Ectodermal cell (in vitro differentiated cells): Measurements from ENCODE around the gene DBX2.
A peak's percentile ranks its signal among the peaks of the same experiment; 100 is the strongest.

ENCODE experiments used
- H3K27ac ChIP-seq: 2 replicates; pipeline ENCODE4 v1.7.0; 2013; ENCODE audit warnings: mild to moderate bottlenecking, low read depth, low read length; ENCODE audit not compliant: insufficient read depth, poor library complexity, severe bottlenecking
- H3K27me3 ChIP-seq: 2 replicates; pipeline ENCODE4 v1.7.0; 2013; ENCODE audit warnings: mild to moderate bottlenecking, low read length; ENCODE audit not compliant: insufficient read depth, control insufficient read depth, poor library complexity, severe bottlenecking
- H3K36me3 ChIP-seq: one replicate; pipeline ENCODE4 v1.7.0; 2013; ENCODE audit warnings: low read length; ENCODE audit not compliant: control insufficient read depth, insufficient read depth
- H3K4me1 ChIP-seq: one replicate; pipeline ENCODE4 v1.7.0; 2013; ENCODE audit warnings: low read length; ENCODE audit not compliant: control insufficient read depth, insufficient read depth
- H3K4me3 ChIP-seq: 2 replicates; pipeline ENCODE4 v1.7.0; 2013; ENCODE audit warnings: low read depth, low read length, control low read depth; ENCODE audit not compliant: insufficient read depth
- H3K9me3 ChIP-seq: 2 replicates; pipeline ENCODE4 v1.7.0; 2013; ENCODE audit warnings: mild to moderate bottlenecking, low read length, moderate library complexity; ENCODE audit not compliant: control insufficient read depth
- WGBS, 2 experiments: methylation state at CpG; one replicate each; pipeline ENCODE4 v1.1.7; 2013; ENCODE audit warnings: missing lambda C conversion rate in 2 of 2; 5-methylcytosine and 5-hydroxymethylcytosine counted together

Gene DBX2

DNA sequence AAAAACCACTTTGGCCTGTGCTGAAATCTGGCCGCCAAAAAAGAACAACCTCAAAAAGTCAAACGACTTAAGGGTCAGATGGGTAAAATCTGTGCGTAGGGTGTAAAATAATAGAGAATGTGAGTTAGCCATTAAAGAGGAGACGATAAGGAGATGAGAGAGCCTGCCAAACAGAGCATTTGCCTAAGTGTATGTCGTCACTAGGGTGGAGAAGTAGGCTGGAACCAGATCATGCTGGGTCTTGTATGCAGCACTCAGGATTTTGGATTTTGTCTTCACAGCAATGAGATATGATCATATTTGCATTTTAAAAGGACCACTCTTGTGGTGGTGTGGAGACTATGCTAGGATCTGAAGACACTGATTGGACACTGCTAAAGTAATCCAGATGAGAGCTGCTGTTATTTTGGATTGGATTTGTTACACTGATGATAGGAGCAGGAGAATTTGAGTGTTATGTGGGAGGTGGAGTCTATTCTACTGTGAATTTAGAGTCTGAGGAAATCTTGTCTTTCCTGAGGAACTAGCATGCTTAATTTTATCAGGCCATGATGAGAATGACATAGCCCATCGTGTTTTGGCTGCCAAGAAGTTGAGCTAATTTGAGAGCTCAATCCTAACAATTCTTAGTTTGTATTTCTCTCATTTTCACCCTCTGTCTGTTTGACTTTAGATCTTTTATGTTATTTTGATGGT, 24.8 kb upstream of the DBX2 start:
- Histone ChIP-seq H3K9me3 (no peaks in the 10 kb centered on the region), H3K27me3 (no peaks in the 10 kb centered on the region), H3K27ac (no peak overlapping the region), H3K36me3 (no peaks in the 10 kb centered on the region), H3K4me1 (peaks cover 18% of the 10 kb centered on the region), H3K4me3 (no peak overlapping the region)
- 91 to 92% methylated on average over 6 of the region's 6 CpGs for WGBS, 2 experiments

DNA sequence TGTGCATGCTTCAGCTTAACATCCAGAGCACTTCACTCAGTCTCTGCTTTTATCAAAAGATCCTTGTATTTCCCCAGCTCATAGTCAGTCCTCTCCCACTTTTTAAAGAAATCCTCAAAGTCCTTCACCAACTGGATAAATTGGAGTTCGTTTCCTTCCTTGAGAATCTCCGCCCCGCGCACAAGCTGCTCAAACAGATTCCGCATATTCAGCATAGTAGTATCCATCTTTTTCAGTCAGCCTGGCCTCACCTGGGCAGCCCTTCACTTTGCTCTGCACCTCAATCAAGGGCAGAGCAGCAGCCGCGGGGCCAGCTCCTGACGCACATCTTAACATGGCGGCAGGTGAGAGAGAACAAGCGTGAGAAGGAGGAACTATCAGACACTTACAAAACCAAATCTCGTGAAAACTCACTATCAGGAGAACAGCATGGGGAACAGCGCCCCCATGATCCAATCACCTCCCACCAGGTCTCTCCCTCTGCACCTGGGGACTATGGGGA, 14.3 kb upstream of the DBX2 start:
- H3K4me1 ChIP-seq: no peaks in the 10 kb centered on the region

DNA sequence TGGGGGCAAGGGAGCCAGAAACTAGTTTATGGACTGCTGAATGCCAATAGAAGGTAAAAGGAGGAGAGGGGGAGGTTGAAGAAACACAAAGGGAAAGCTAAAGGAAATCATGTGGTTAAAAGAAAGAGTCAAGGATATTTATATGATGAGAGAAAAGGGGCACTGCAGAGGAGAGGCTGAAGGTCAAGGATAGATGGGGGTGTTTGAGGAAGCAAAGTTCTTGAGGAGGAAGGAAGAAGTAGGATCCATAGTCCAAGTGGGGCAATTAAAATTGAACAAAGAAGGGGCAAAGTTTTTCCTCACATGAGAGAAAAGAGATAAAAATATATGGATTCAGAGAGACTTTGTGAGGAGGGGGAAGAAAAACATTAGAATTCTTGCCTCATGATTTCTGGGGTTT, 10.1 kb upstream of the DBX2 start:
- H3K27me3 ChIP-seq: no peaks in the 10 kb centered on the region
- no peaks in the 10 kb centered on the region for H3K9me3 ChIP-seq
- no peaks in the 10 kb centered on the region for H3K36me3 ChIP-seq
- no peaks in the 10 kb centered on the region for H3K4me1 ChIP-seq
- H3K4me3 ChIP-seq: no peak overlapping the region
- no peak overlapping the region for H3K27ac ChIP-seq

More for the DNA sequence above, 14.3 kb upstream of the DBX2 start:
- Histone ChIP-seq H3K27me3 (no peaks in the 10 kb centered on the region), H3K36me3 (no peaks in the 10 kb centered on the region), H3K9me3 (no peaks in the 10 kb centered on the region), H3K27ac (no peak overlapping the region), H3K4me3 (no peak overlapping the region)
- WGBS, 2 experiments: 93 to 97% methylated on average over 12 of the region's 12 CpGs

DNA sequence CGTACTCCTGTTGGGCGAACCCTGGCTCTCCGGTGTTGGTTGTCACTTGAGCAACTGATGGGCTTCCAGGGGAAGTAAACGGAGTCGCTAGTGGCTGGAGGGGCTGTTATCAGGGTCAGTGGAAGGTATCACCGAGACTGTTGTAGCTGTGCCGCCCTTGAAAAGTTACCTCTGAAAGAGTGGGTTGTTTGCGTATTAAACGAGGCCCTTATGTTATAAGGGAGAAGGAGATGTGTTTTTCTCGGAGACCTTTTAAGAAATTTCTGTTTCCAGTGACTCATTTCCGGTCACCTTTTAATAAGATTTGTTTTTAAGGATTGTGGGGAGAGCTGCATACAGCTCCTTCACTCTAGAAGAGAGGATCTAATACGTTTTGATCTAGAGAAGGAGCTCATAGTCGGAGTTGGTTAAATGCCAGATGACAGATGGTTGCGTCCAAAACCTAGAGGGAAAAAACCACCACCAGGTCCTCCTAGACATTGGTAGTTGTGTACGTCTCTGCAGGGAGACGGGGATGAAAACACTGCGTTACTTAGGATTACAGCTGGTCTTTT, 750 bp upstream of the DBX2 start:
- H3K27ac ChIP-seq: no peak overlapping the region
- 30 to 34% methylated on average over 17 of the region's 17 CpGs for WGBS, 2 experiments
- no peaks in the 10 kb centered on the region for H3K9me3 ChIP-seq
- no peaks in the 10 kb centered on the region for H3K36me3 ChIP-seq
- H3K27me3 ChIP-seq: peaks cover 61% of the 10 kb centered on the region
- H3K4me3 ChIP-seq: peak overlapping the region; percentile 51
- no peaks in the 10 kb centered on the region for H3K4me1 ChIP-seq

DNA sequence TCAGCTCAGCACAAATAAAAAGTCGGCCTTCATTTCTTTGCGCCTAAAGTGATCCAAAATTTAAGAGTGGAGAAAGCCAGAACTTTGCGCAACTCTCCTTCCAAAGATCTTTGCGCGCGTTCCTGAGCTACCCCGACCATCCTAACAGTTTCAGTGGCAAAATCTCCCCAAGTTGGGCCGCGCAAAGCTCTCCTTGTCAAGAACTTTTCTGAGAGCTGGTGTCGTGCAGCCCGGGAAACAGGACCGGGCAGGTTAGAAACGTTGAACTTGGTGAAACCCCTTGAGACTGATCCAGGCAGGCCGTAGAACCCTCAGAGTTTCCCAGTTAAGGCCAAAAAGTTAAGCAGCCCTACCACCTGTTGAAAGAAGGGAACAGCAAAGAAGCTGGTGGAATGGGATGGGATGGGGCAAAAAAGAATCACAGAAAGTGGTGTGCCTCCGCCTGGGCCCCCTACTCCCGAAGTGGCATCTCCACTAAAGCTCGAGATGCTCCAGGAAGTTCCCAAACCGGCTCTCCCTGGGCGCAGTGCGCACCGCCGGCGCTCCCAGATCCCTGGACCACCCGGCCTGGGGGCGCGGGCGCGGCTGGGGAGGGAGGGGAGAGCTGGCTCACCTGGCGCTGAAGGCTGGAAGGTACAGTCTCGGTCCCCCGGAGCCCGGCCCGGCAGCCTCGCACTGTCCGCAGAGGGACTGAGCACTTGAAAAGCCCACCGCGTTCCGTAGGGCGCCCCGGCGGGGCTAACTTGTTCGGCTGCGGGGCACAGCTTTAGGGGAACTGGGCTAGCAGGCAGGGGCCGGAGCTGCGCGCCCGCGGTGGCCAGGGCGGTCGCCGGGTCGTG, 768 bp downstream of the DBX2 start:
- no peaks in the 10 kb centered on the region for H3K4me1 ChIP-seq
- H3K27me3 ChIP-seq: peaks cover 67% of the 10 kb centered on the region
- H3K36me3 ChIP-seq: no peaks in the 10 kb centered on the region
- no peak overlapping the region for H3K27ac ChIP-seq
- peak overlapping the region; percentile 51 for H3K4me3 ChIP-seq
- no peaks in the 10 kb centered on the region for H3K9me3 ChIP-seq
- 12 to 13% methylated on average over 52 of the region's 52 CpGs for WGBS, 2 experiments

DNA sequence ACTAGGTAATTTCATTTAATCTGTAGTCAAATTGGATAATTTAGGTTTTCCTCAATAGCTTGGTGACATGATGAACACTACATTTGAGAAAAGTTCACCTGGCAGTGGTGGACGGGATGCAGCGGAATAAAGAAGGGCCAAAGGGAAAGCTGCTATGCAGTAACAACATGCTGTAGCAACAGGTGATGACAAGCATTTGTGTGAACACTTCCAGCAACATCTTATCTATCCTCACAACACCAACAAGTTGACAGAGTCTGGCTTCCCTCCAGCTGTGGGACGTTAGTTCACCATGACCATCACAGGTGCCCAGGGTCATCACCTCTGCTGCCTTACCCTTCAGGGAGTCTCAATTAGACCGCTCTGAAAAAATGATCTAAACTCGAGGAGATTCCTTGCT, 8.3 kb downstream of the DBX2 start:
- Histone ChIP-seq H3K4me1 (no peaks in the 10 kb centered on the region), H3K27ac (no peak overlapping the region), H3K36me3 (no peaks in the 10 kb centered on the region), H3K9me3 (no peaks in the 10 kb centered on the region), H3K4me3 (no peak overlapping the region), H3K27me3 (peaks cover 10% of the 10 kb centered on the region)
- WGBS, 2 experiments: 93 to 96% methylated on average over 4 to 5 of the region's 5 CpGs

DNA sequence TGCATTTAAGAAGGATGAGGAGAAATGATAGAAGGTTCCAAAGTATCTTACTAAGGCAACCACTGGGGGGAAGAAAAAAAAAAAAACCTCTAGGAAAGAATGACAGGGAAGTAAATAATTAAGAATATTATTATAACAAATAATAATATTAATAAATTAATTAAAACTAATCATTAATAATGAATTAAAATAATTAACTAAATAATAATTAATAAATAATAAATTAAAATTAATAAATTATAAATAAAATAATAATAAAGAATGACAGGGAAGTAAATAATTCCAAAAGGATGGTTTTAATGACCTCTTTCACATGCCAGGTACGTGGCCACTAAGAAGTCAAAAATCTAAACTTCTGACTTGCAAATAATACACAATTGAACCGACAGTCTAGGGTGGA, 9.9 kb downstream of the DBX2 start:
- Histone ChIP-seq H3K27ac (no peak overlapping the region), H3K4me1 (peaks cover 4% of the 10 kb centered on the region), H3K27me3 (peaks cover 2% of the 10 kb centered on the region), H3K36me3 (no peaks in the 10 kb centered on the region), H3K9me3 (no peaks in the 10 kb centered on the region), H3K4me3 (no peak overlapping the region)
- WGBS, 2 experiments: 83 to 85% methylated on average over 2 of the region's 2 CpGs

DNA sequence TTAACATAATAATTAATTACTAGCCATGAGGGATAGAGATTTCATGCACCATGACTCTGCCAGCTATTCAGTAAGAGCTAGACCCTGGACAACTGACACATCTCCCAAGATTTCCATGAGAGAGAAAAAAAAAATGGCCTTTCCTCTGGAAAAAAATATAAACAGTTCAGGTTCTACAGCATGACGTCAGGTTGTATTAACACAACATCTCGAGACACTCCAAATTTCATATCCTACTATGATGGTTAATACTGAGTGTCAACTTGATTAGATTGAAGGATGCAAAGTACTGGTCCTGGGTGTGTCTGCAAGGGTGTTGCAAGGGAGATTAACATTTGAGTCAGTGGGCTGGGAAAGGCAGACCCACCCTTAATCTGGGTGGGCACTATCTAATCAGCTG, 11.1 kb downstream of the DBX2 start:
- Histone ChIP-seq H3K4me1 (peaks cover 16% of the 10 kb centered on the region), H3K9me3 (no peaks in the 10 kb centered on the region), H3K27ac (no peak overlapping the region), H3K4me3 (no peak overlapping the region), H3K36me3 (no peaks in the 10 kb centered on the region), H3K27me3 (no peaks in the 10 kb centered on the region)
- WGBS, 2 experiments: 100% methylated on average over 1 to 2 of the region's 2 CpGs

DNA sequence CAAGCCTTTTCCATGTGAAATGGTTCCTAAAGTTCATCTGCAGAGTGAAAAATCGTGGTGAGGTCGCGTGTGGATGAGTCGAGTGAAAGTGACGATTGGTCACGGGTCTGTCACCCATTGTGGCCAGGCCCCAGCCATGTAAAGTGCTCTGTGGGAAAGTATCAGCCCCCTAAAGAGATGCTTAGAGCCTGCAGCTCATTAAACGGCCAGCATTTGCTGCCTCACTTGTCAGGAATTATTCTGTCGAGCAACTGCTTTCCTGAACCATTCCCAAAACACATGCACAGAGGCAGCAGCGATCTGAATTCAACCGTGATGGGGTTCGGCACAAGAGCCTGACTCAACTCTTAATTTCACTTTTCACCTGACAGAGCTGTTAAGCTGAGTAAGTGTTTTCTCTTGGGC, 16.0 kb downstream of the DBX2 start:
- H3K27me3 ChIP-seq: no peaks in the 10 kb centered on the region
- H3K4me1 ChIP-seq: peaks cover 23% of the 10 kb centered on the region
- 41 to 45% methylated on average over 11 of the region's 11 CpGs for WGBS, 2 experiments
- no peak overlapping the region for H3K4me3 ChIP-seq
- H3K36me3 ChIP-seq: no peaks in the 10 kb centered on the region
- peak overlapping the region; percentile 59 for H3K27ac ChIP-seq
- H3K9me3 ChIP-seq: no peaks in the 10 kb centered on the region

DNA sequence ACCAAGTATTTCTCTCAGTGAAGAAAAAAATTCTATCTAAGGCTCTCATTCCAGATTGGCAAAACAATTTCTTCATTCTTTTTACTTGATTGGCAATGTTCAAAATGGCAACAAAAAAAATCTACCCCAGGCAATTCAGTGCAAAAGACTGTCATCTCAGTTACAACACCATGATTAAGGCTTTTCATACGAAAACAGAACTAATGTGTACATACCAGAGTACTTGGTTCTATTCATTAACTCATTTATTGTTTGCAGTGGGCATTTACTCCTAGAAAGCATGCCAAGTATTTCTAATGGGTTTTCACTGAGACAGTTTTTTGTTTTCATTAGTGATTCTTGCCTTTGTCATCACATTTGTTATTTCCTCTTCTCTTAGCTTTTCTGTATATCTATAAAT, 33.0 kb downstream of the DBX2 start:
- WGBS, 2 experiments: 85 to 92% methylated on average over 1 of the region's 1 CpG

More for the DNA sequence above, 33.0 kb downstream of the DBX2 start:
- Histone ChIP-seq H3K4me3 (no peak overlapping the region), H3K27ac (no peak overlapping the region), H3K27me3 (no peaks in the 10 kb centered on the region), H3K36me3 (no peaks in the 10 kb centered on the region), H3K9me3 (no peaks in the 10 kb centered on the region), H3K4me1 (no peaks in the 10 kb centered on the region)
